Kidney epithelial cell (primary cell): Measurements from ENCODE around the gene PIP4K2C. TPM values are rescaled to one million over a fixed set of nuclear protein-coding genes. Genes with fewer than 3 reads are reported as not detected.

Source experiments
- DNase-seq: peaks from one replicate; pipeline ENCODE4 v3.0.0-alpha.2; 2010; ENCODE audit warnings: low read depth
- H3K27me3 ChIP-seq: 2 replicates; pipeline ENCODE4 v1.6.0; 2011; ENCODE audit warnings: low read length; ENCODE audit not compliant: control insufficient read depth, insufficient read depth
- H3K36me3 ChIP-seq: 2 replicates; pipeline ENCODE4 v1.5.1; 2011; ENCODE audit warnings: low read length; ENCODE audit not compliant: control insufficient read depth, insufficient read depth
- H3K4me3 ChIP-seq: 2 replicates; pipeline ENCODE4 v1.5.1; 2011; ENCODE audit warnings: low read depth, mild to moderate bottlenecking, control low read depth, low read length
- CTCF ChIP-seq: IDR thresholded peaks from 2 replicates; pipeline ENCODE4 v1.5.1; 2011; ENCODE audit warnings: mild to moderate bottlenecking, moderate library complexity, low read length, control low read depth, inconsistent platforms; ENCODE audit not compliant: insufficient read depth, poor library complexity, severe bottlenecking
- total RNA-seq: library from RNA; depleted of rRNA; stranded (reverse); fragments of >200 nt; gene quantifications from 2 replicates; pipeline ENCODE4 v1.2.3, GENCODE V29; 2015

The PIP4K2C gene
- 96.0 and 105 TPM in 2 replicates for total RNA-seq

GRCh38 chr12:57590864-57591781, at the start of gene PIP4K2C:
Gene PIP4K2C (plus strand): TSS chr12:57591192. CDS start chr12:57591290, 98 bp downstream.
- peak within 1 kb of the TSS; percentile 96 for H3K4me3 ChIP-seq
- H3K36me3 ChIP-seq = no peaks in the 10 kb centered on the region
- peak; percentile 45 for DNase-seq
- H3K27me3 ChIP-seq = no peaks in the 10 kb centered on the region
- no peak for TF ChIP-seq CTCF

GRCh38 chr12:57541717-57542116, 49.3 kb upstream of the PIP4K2C start:
- H3K27me3 ChIP-seq = no peaks in the 10 kb centered on the region
- no peak for DNase-seq
- TF ChIP-seq CTCF = no peak
- no peaks in the 10 kb centered on the region for H3K36me3 ChIP-seq
- no peak overlapping the region for H3K4me3 ChIP-seq

- no peak for TF ChIP-seq CTCF
- Histone ChIP-seq H3K27me3 (peaks cover 3% of the 10 kb centered on the region), H3K4me3 (no peak overlapping the region), H3K36me3 (no peaks in the 10 kb centered on the region)
- no peak for DNase-seq
Measured at GRCh38 chr12:57543581-57543980, 47.4 kb upstream of the PIP4K2C start.

GRCh38 chr12:57545809-57546437, 45.1 kb upstream of the PIP4K2C start:
- no peaks in the 10 kb centered on the region for H3K36me3 ChIP-seq
- peak overlapping the region; percentile 85 for H3K4me3 ChIP-seq
- H3K27me3 ChIP-seq = peaks cover 8% of the 10 kb centered on the region
- TF ChIP-seq CTCF = no peak
- DNase-seq = no peak

- peak; percentile 85 for DNase-seq
- peaks cover 8% of the 10 kb centered on the region for H3K27me3 ChIP-seq
- H3K36me3 ChIP-seq = no peaks in the 10 kb centered on the region
- peak; percentile 30 for TF ChIP-seq CTCF
- H3K4me3 ChIP-seq = peak within 1 kb of the TSS; percentile 85
Measured at GRCh38 chr12:57546438-57547287, 44.3 kb upstream of the PIP4K2C start, which contains the start of gene DCTN2. Gene DCTN2 (minus strand): TSS chr12:57547192. CDS start chr12:57547063, 129 bp downstream.
